ENCODE results near the gene PAQR8. TPM values are rescaled to one million over a fixed set of nuclear protein-coding genes. Genes with fewer than 3 reads are reported as not detected.
A peak's percentile ranks its signal among the peaks of the same experiment; 100 is the strongest.

PAQR8 gene
- total and polyA plus RNA-seq, 2 of the 13 experiments (the other 11 are each of a cell fraction or from before 2014, with no cell fraction given) = 37.7 to 50.7 TPM

DNA sequence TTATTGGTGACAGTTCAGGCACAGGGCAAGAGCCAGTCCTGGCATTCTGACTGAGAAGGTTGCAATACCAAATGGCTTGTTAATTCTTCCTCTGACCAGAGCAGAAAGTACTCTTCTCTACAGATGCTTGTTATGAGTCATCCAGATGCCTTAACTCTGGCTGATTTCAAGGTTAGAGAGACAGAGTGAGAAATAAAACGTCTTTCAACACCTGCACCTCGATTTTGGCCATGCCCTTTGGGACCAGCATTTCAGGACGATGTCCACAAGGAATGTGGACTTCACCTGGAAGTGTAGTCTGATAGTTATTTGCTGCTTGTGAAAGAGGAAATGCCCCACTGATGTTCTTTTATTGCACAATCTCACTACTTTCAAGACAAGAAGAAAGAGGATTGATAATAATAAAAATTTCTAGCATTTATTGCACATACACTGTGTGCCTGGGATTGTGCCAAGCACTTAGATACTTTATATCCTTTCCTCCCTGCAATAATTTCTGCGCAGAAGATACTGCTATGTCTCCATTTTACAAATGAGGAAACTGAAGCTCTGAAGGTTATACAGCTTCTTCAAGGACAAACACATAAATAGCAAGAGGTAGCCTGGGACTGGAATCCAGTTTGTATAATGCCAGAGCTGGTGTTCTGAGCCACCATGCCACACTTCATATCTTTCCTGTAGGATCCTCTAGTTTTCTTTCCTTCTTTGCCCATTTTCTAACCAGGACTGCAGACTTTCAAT, 43.9 kb upstream of the PAQR8 start:
- 34% methylated on average over 4 of the region's 4 CpGs for WGBS (ENCODE audit: low lambda C conversion rate)
- Histone ChIP-seq H3K79me2 (ENCODE audit: insufficient read depth, low read length) (no peaks in the 10 kb centered on the region), H3K4me3 (replicated peaks in 1 of 3; ENCODE audit: insufficient read depth in 1 of 3, low read depth in 2 of 3, low read length in 3 of 3) (no peak overlapping the region), H3K4me1 (ENCODE audit: insufficient read depth, low read length) (peaks cover 29% of the 10 kb centered on the region), H3K27ac (ENCODE audit: extremely low read length, insufficient read depth, low read length) (no peak overlapping the region), H4K20me1 (ENCODE audit: insufficient read depth, low read length) (no peaks in the 10 kb centered on the region), H3K36me3 (replicated peaks in 1 of 2; ENCODE audit: control insufficient read depth in 1 of 2, insufficient read depth in 2 of 2, low read length in 2 of 2) (no peaks in the 10 kb centered on the region), H3K9me3 (ENCODE audit: low read length) (no peaks in the 10 kb centered on the region), H2AFZ (ENCODE audit: low read length) (no peak overlapping the region), H3K27me3 (ENCODE audit: control insufficient read depth in 1 of 2, insufficient read depth in 2 of 2, low read length in 2 of 2) (no peaks in the 10 kb centered on the region), H3K4me2 (ENCODE audit: low read depth, low read length) (no peak overlapping the region), H3K9ac (ENCODE audit: insufficient read depth, low read depth, low read length) (no peak overlapping the region)
- FAIRE-seq (peak; percentile 73), ATAC-seq (peak; percentile 88), DNase-seq (ENCODE audit: low spot score) (peak; percentile 63)
- in situ Hi-C loops (cut with HindIII; ENCODE audit: extremely low pct_ligation_motif_present, low pct_unique_long_range_greater_than_20kb) (no loop called here), intact Hi-C loops (cut with micrococcal nuclease; ENCODE audit: unreplicated experiment) (no loop called here)
- BruUV-seq (replicated peaks) = no TSS peak
- ChIA-PET CTCF (ENCODE audit: low intra/inter-chr PET ratio, low total read pairs) (no interaction called here), POLR2A (no interaction called here)
- TF ChIP-seq SALL1 (CRISPR knock-in tag; IDR thresholded peaks at IDR 0.05) = no peak
- 0 out of 2 replicates have a peak, but pooled peaks have one; percentile 8 for TF ChIP-seq NCOA2 (CRISPR knock-in tag; IDR thresholded peaks at IDR 0.05)
- TF ChIP-seq, protein P1, sequence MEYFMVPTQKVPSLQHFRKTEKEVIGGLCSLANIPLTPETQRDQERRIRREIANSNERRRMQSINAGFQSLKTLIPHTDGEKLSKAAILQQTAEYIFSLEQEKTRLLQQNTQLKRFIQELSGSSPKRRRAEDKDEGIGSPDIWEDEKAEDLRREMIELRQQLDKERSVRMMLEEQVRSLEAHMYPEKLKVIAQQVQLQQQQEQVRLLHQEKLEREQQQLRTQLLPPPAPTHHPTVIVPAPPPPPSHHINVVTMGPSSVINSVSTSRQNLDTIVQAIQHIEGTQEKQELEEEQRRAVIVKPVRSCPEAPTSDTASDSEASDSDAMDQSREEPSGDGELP (IDR thresholded peaks at IDR 0.05; ENCODE audit: borderline replicate concordance, low read depth) = no peak
- no peak for TF ChIP-seq U2AF2 (IDR thresholded peaks at IDR 0.05; ENCODE audit: low read depth, low read length)
- 0 out of 2 replicates have a peak, but pooled peaks have one; percentile 15 for TF ChIP-seq MAX (IDR thresholded peaks at IDR 0.05)
- no peak for TF ChIP-seq GMEB2 (CRISPR knock-in tag; IDR thresholded peaks at IDR 0.05; ENCODE audit: low read depth)
- TF ChIP-seq CEBPG (CRISPR knock-in tag; IDR thresholded peaks at IDR 0.05) = peak; percentile 70
- no peak for TF ChIP-seq HMG20B (CRISPR knock-in tag; conservative IDR thresholded peaks at IDR 0.05)
- no peak for TF ChIP-seq MEF2D (CRISPR knock-in tag; IDR thresholded peaks at IDR 0.05)
- TF ChIP-seq TOPORS (CRISPR knock-in tag; IDR thresholded peaks at IDR 0.05) = no peak
- TF ChIP-seq TEAD3 (CRISPR knock-in tag; optimal IDR thresholded peaks at IDR 0.05; ENCODE audit: borderline replicate concordance) = no peak
- TF ChIP-seq JUND (CRISPR knock-in tag; IDR thresholded peaks at IDR 0.05) = peak; percentile 45; the same call in 1 of the 2 replicates
- no peak for TF ChIP-seq ZNF777 (CRISPR knock-in tag; IDR thresholded peaks at IDR 0.05)
- TF ChIP-seq RNF2 (conservative IDR thresholded peaks at IDR 0.05; ENCODE audit: low read depth) = no peak
- peak; percentile 52; the same call in 1 of the 2 replicates for TF ChIP-seq FOSL1 (CRISPR knock-in tag; IDR thresholded peaks at IDR 0.05; ENCODE audit: borderline replicate concordance)
- TF ChIP-seq KLF16 (CRISPR knock-in tag; IDR thresholded peaks at IDR 0.05) = peak in 1 of 2 experiments; percentile 32; a peak in 1 of 4 replicates
- TF ChIP-seq ZNF589 (CRISPR knock-in tag; conservative IDR thresholded peaks at IDR 0.05) = no peak
- TF ChIP-seq ZNF501 (CRISPR knock-in tag; IDR thresholded peaks at IDR 0.05) = no peak
- no peak for TF ChIP-seq KDM3A (CRISPR knock-in tag; IDR thresholded peaks at IDR 0.05; ENCODE audit: low read depth)
- TF ChIP-seq GFI1 (CRISPR knock-in tag; IDR thresholded peaks at IDR 0.05; ENCODE audit: borderline replicate concordance) = no peak
- no peak for TF ChIP-seq MYNN (CRISPR knock-in tag; IDR thresholded peaks at IDR 0.05; ENCODE audit: low read depth)
- TF ChIP-seq, protein P2, sequence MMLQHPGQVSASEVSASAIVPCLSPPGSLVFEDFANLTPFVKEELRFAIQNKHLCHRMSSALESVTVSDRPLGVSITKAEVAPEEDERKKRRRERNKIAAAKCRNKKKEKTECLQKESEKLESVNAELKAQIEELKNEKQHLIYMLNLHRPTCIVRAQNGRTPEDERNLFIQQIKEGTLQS (CRISPR knock-in tag; IDR thresholded peaks at IDR 0.05) = peak; percentile 68; the same call in 1 of the 2 replicates
- peak; percentile 32; the same call in 1 of the 2 replicates for TF ChIP-seq GATAD2A (CRISPR knock-in tag; IDR thresholded peaks at IDR 0.05)
- TF ChIP-seq ZNF781 (CRISPR knock-in tag; IDR thresholded peaks at IDR 0.05; ENCODE audit: borderline replicate concordance, not compliant biosample characterization) = no peak
- TF ChIP-seq ADNP (CRISPR knock-in tag; IDR thresholded peaks at IDR 0.05) = no peak
